ENCODE results near the gene OR1F1. TPM values are rescaled to one million over a fixed set of nuclear protein-coding genes. Genes with fewer than 3 reads are reported as not detected.
"Not testable (repeated sequence)": the region's sequence is repeated elsewhere in the genome, so short reads cannot be mapped to it uniquely, and the experiment has no call there.

Gene OR1F1
- total RNA-seq, 1 donor from 2014 or later = not detected

DNA sequence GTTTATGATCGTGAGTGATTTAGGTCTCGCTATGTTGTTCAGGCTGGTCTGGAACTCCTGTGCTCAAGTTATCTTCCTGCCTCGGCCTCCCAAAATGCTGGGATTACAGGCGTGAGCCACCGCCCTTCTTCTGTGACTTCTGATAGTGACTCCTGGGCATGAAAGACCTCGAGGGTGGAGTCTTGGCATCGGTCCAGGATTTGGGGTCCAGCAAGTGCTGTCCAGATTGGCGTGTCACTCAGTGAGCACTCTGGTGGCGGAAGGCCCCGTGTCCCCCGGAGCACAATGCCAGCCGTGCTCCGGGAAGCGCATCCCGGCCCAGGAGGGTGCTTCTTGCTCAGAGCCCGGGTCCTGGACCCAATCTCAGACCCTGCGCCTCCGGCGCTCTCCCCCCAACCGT lies 6.8 kb downstream of the OR1F1 start:
- Histone ChIP-seq H3K27ac (no peak overlapping the region), H3K4me1 (no peaks in the 10 kb centered on the region), H3K27me3 (peaks cover 37% of the 10 kb centered on the region), H3K9me3 (no peaks in the 10 kb centered on the region), H3K4me3 (no peak overlapping the region), H3K36me3 (no peaks in the 10 kb centered on the region)
- no peak for DNase-seq (ENCODE audit: low spot score in 2 of 2)
- intact Hi-C loops (cut with DNase I) = no loop called here
- TF ChIP-seq, protein P1, sequence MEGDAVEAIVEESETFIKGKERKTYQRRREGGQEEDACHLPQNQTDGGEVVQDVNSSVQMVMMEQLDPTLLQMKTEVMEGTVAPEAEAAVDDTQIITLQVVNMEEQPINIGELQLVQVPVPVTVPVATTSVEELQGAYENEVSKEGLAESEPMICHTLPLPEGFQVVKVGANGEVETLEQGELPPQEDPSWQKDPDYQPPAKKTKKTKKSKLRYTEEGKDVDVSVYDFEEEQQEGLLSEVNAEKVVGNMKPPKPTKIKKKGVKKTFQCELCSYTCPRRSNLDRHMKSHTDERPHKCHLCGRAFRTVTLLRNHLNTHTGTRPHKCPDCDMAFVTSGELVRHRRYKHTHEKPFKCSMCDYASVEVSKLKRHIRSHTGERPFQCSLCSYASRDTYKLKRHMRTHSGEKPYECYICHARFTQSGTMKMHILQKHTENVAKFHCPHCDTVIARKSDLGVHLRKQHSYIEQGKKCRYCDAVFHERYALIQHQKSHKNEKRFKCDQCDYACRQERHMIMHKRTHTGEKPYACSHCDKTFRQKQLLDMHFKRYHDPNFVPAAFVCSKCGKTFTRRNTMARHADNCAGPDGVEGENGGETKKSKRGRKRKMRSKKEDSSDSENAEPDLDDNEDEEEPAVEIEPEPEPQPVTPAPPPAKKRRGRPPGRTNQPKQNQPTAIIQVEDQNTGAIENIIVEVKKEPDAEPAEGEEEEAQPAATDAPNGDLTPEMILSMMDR (IDR thresholded peaks at IDR 0.05) = no peak

DNA sequence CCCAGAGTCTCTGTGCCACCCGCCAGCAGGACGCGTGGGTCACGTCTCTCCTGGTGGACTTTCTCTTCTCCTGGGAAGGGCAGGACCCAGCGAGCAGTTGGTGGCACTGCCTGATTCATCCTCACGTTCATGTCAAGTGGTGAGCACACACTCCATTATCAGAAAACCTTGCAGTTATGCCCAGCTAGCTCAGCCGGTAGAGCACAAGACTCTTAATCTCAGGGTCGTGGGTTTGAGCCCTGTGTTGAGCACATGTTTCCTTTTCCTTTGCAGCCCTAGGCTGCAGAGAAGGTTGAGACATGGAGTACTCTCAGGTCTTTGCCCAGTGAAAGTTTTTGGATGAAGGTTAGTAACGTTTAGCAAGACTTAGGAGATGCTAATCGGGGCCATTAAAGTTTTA lies 8.0 kb downstream of the OR1F1 start:
- no peak for DNase-seq (ENCODE audit: low spot score in 2 of 2)
- TF ChIP-seq, protein P1 (IDR thresholded peaks at IDR 0.05) = no peak
- H3K4me3 ChIP-seq = no peak overlapping the region
- no peaks in the 10 kb centered on the region for H3K4me1 ChIP-seq
- H3K27me3 ChIP-seq = peaks cover 25% of the 10 kb centered on the region
- H3K36me3 ChIP-seq = no peaks in the 10 kb centered on the region
- intact Hi-C loops (cut with DNase I) = no loop called here
- H3K27ac ChIP-seq = no peak overlapping the region
- H3K9me3 ChIP-seq = no peaks in the 10 kb centered on the region

DNA sequence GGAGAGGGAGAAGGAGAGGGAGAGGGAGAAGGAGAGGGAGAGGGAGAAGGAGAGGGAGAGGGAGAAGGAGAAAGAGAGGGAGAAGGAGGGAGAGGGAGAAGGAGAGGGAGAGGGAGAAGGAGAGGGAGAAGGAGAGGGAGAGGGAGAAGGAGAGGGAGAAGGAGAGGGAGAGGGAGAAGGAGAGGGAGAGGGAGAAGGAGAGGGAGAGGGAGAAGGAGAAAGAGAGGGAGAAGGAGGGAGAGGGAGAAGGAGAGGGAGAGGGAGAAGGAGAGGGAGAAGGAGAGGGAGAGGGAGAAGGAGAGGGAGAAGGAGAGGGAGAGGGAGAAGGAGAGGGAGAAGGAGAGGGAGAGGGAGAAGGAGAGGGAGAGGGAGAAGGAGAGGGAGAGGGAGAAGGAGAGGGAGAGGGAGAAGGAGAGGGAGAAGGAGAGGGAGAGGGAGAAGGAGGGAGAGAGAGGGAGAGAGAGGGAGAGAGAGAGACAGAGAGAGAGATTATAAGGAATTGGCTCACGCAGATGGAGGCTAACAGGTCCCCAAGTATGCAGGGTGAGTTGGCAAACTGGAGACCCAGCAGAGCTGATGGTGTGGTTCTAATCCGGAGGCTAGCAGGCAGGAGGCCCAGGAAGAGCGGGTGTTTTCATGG lies 9.8 kb downstream of the OR1F1 start:
- H3K9me3 ChIP-seq; H3K4me1 ChIP-seq; DNase-seq (ENCODE audit: low spot score in 2 of 2); H3K27ac ChIP-seq; H3K27me3 ChIP-seq; H3K4me3 ChIP-seq; H3K36me3 ChIP-seq; intact Hi-C loops (cut with DNase I): not testable (repeated sequence)

DNA sequence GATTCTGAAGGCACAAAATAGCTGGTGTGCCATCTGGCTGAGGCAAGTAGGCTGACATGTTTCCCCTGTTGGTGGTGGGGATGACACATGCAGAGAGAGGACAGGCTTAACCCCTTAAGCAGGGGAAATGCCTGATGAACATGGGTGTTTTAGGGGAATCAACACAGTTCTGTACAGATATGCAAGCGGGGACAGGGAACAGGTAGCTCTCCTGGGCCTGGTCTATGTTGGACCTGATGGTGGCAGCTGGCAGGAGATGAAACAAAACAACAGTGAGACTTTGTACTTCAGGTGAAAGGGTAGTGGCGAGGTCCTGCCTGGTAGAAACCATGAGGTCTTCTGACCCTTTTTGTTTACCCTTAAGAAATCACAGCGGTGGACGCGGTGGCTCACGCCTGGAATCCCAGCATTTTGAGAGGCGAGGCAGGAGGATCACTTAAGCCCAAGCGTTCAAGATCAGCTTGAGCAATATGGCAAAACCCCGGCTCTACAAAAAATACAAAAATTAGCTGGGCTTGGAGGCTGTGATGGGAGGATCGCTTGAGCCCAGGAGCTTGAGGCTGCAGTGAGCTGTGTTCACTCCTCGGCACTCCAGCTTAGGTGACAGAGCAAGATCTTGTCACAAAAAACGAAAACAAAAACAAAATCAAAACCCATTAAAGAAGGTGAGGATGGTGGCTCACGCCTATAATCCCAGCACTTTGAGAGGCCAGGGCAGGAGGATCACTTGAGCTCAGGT lies 10.5 kb downstream of the OR1F1 start:
- TF ChIP-seq, protein P1 (IDR thresholded peaks at IDR 0.05) = no peak
- intact Hi-C loops (cut with DNase I) = no loop called here
- Histone ChIP-seq H3K4me1 (no peaks in the 10 kb centered on the region), H3K27ac (no peak overlapping the region), H3K36me3 (no peaks in the 10 kb centered on the region), H3K4me3 (no peak overlapping the region), H3K27me3 (peaks cover under 1% of the 10 kb centered on the region), H3K9me3 (no peaks in the 10 kb centered on the region)
- DNase-seq (ENCODE audit: low spot score in 2 of 2) = no peak

DNA sequence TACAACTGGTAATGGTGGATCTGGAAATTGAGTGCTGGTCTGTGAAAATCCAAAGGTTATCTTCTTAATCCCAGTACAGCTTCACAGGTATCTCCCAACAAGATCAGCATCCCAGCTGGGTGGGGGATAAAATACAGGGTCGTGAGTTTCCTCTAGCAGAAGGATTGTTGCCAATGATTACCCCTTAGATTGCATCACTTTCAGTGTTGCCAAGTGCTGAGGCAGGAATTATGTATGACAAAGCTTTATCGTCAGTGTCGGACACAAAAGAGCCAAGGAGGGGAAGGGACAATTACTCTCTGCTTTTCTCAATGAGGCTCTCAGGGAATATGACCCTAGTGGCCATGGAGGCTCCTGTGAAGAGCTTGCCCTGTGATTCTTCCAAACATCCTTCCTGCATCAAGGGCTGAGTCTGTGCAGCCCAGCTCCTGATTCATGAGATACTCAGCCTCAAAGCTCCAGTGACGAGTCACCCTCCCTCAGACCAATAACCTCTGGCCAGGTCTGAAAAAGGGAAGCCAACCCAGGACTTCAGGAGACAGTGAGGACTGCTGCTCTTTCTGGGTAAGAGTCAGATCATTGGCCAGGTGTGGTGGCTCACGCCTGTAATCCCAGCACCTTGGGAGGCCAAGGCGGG lies 15.0 kb downstream of the OR1F1 start:
- intact Hi-C loops (cut with DNase I) = no loop called here
- H3K4me3 ChIP-seq = no peak overlapping the region
- peaks cover 0 to 19% of the 10 kb centered on the region in 2 donors for H3K9me3 ChIP-seq

DNA sequence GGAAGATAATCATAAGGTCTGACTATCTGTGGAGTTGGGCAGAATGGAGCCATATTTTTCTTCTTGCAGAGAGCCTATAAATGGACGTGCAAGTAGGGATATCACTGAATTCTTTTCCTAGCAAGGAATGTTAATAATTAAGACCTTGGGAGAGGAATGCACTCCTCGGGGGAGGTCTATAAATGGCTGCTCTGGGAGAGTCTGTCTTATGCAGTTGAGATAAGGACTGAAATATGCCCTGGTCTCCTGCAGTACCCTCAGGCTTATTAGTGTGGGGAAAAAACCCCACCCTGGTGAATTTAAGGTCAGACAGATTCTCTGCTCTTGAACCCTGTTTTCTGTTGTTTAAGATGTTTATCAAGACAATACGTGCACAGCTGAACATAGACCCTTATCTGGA lies 17.9 kb downstream of the OR1F1 start:
- H3K36me3 ChIP-seq; H3K27me3 ChIP-seq; H3K4me3 ChIP-seq; H3K27ac ChIP-seq; DNase-seq (ENCODE audit: low spot score in 2 of 2); intact Hi-C loops (cut with DNase I); H3K4me1 ChIP-seq: not testable (repeated sequence)
- peaks cover 0 to 19% of the 10 kb centered on the region in 2 donors for H3K9me3 ChIP-seq

More for the DNA sequence above, 15.0 kb downstream of the OR1F1 start:
- Histone ChIP-seq H3K4me1 (no peaks in the 10 kb centered on the region), H3K27ac (no peak overlapping the region), H3K36me3 (no peaks in the 10 kb centered on the region), H3K27me3 (no peaks in the 10 kb centered on the region)
- TF ChIP-seq, protein P1 (IDR thresholded peaks at IDR 0.05) = no peak
- DNase-seq (ENCODE audit: low spot score in 2 of 2) = no peak

Data from ascending aorta (tissue), 2 donors.